H9 (cell line): Measurements from ENCODE around the gene CTNNA1. TPM values are rescaled to one million over a fixed set of nuclear protein-coding genes. Genes with fewer than 3 reads are reported as not detected.

ENCODE experiments used
- DNase-seq: peaks from one replicate; pipeline ENCODE4 v3.0.0-alpha.2; 2017
- H2AFZ ChIP-seq: one replicate; pipeline ENCODE4 v1.6.1; 2013; ENCODE audit warnings: mild to moderate bottlenecking, low read length, control low read depth, moderate library complexity
- H2AK5ac ChIP-seq: 2 replicates; pipeline ENCODE4 v1.6.1; 2013; ENCODE audit warnings: low read length, control low read depth, mixed read lengths; ENCODE audit not compliant: insufficient read length
- H2BK120ac ChIP-seq: one replicate; pipeline ENCODE4 v1.6.1; 2013; ENCODE audit warnings: low read depth, mild to moderate bottlenecking, low read length, control low read depth, inconsistent platforms; ENCODE audit not compliant: poor library complexity, severe bottlenecking
- H2BK12ac ChIP-seq: 2 replicates; pipeline ENCODE4 v1.6.1; 2013; ENCODE audit warnings: low read length, control low read depth, mixed read lengths, low read depth; ENCODE audit not compliant: insufficient read length
- H2BK15ac ChIP-seq: 2 replicates; pipeline ENCODE4 v1.6.1; 2013; ENCODE audit warnings: low read depth, low read length, control low read depth
- H2BK20ac ChIP-seq: one replicate; pipeline ENCODE4 v1.6.1; 2013; ENCODE audit warnings: low read depth, mild to moderate bottlenecking, low read length, control low read depth, inconsistent platforms; ENCODE audit not compliant: poor library complexity, severe bottlenecking
- H2BK5ac ChIP-seq: 2 replicates; pipeline ENCODE4 v1.6.1; 2013; ENCODE audit warnings: low read length, control low read depth, mixed read lengths; ENCODE audit not compliant: insufficient read length
- H3K14ac ChIP-seq: 2 replicates; pipeline ENCODE4 v1.6.1; 2013; ENCODE audit warnings: low read length, control low read depth; ENCODE audit not compliant: insufficient read depth
- H3K18ac ChIP-seq: 2 replicates; pipeline ENCODE4 v1.6.1; 2013; ENCODE audit warnings: low read depth, mild to moderate bottlenecking, mixed read lengths, low read length, control low read depth; ENCODE audit not compliant: insufficient read length
- H3K23ac ChIP-seq: 2 replicates; pipeline ENCODE4 v1.6.1; 2013; ENCODE audit warnings: low read length, control low read depth, mixed read lengths, low read depth; ENCODE audit not compliant: insufficient read length
- H3K23me2 ChIP-seq: 2 replicates; pipeline ENCODE4 v1.6.1; 2013; ENCODE audit warnings: low read depth, mild to moderate bottlenecking, mixed read lengths, low read length, control low read depth; ENCODE audit not compliant: insufficient read length, poor library complexity, severe bottlenecking
- H3K27ac ChIP-seq: 2 replicates; pipeline ENCODE4 v1.5.1; 2013; ENCODE audit warnings: low read length, control low read depth, mixed read lengths, low read depth; ENCODE audit not compliant: insufficient read length
- H3K27me3 ChIP-seq: 2 replicates; pipeline ENCODE4 v1.6.1; 2013; ENCODE audit warnings: low read length, control low read depth, inconsistent platforms; ENCODE audit not compliant: insufficient read depth
- H3K4ac ChIP-seq: 2 replicates; pipeline ENCODE4 v1.6.1; 2013; ENCODE audit warnings: low read depth, mild to moderate bottlenecking, control low read depth, inconsistent platforms, low read length, moderate library complexity
- H3K4me1 ChIP-seq: 2 replicates; pipeline ENCODE4 v1.6.1; 2013; ENCODE audit warnings: low read length, control low read depth, inconsistent platforms; ENCODE audit not compliant: insufficient read depth
- H3K4me2 ChIP-seq: 2 replicates; pipeline ENCODE4 v1.6.1; 2013; ENCODE audit warnings: low read length, control low read depth, mixed read lengths; ENCODE audit not compliant: insufficient read length, insufficient read depth
- H3K56ac ChIP-seq: 2 replicates; pipeline ENCODE4 v1.6.1; 2013; ENCODE audit warnings: low read depth, mild to moderate bottlenecking, mixed read lengths, low read length, control low read depth; ENCODE audit not compliant: insufficient read length
- H3K79me1 ChIP-seq: 2 replicates; pipeline ENCODE4 v1.6.1; 2013; ENCODE audit warnings: low read depth, mild to moderate bottlenecking, moderate library complexity, low read length, control low read depth, inconsistent platforms; ENCODE audit not compliant: insufficient read depth, poor library complexity, severe bottlenecking
- H3K79me2 ChIP-seq: 2 replicates; pipeline ENCODE4 v1.6.1; 2013; ENCODE audit warnings: low read length, control low read depth, inconsistent platforms; ENCODE audit not compliant: insufficient read depth
- H3K9ac ChIP-seq: 2 replicates; pipeline ENCODE4 v1.6.1; 2013; ENCODE audit warnings: low read length, control low read depth, mixed read lengths; ENCODE audit not compliant: insufficient read length; ENCODE audit errors: extremely low read depth
- H3K9me3 ChIP-seq: one replicate; pipeline ENCODE4 v1.6.1; 2013; ENCODE audit warnings: low read depth, low read length, inconsistent platforms; ENCODE audit not compliant: control insufficient read depth
- H3T11ph ChIP-seq: one replicate; pipeline ENCODE4 v1.6.1; 2013; ENCODE audit warnings: mild to moderate bottlenecking, low read length, control low read depth, inconsistent platforms
- H4K20me1 ChIP-seq: one replicate; pipeline ENCODE4 v1.6.1; 2013; ENCODE audit not compliant: control insufficient read depth, insufficient read length, insufficient read depth
- H4K5ac ChIP-seq: 2 replicates; pipeline ENCODE4 v1.6.1; 2013; ENCODE audit warnings: low read depth, mild to moderate bottlenecking, mixed read lengths, low read length, control low read depth; ENCODE audit not compliant: insufficient read length
- H4K8ac ChIP-seq: replicated peaks from 2 replicates; pipeline ENCODE4 v1.6.1; 2013; ENCODE audit warnings: low read length, control low read depth, mixed read lengths, low read depth; ENCODE audit not compliant: insufficient read length
- H4K91ac ChIP-seq: 2 replicates; pipeline ENCODE4 v1.6.1; 2013; ENCODE audit warnings: low read depth, mild to moderate bottlenecking, moderate library complexity, mixed read lengths, low read length, control low read depth; ENCODE audit not compliant: insufficient read length
- H3K27ac Mint-ChIP-seq, 3 experiments: 2 replicates in 2 of 3; 3 replicates in 1 of 3; pipeline ENCODE4 v1.8.0; 2020 to 2021; ENCODE audit warnings: mixed read lengths in 3 of 3, mild to moderate bottlenecking in 1 of 3, moderate library complexity in 1 of 3
- H3K27me3 Mint-ChIP-seq: 2 replicates; pipeline ENCODE4 v1.8.0; 2021; ENCODE audit warnings: low read depth, mild to moderate bottlenecking, moderate library complexity, mixed read lengths
- H3K36me3 Mint-ChIP-seq, 3 experiments: 2 replicates in 2 of 3; 3 replicates in 1 of 3; pipeline ENCODE4 v1.8.0; 2020 to 2021; ENCODE audit warnings: low read depth in 3 of 3, mixed read lengths in 3 of 3; ENCODE audit not compliant: insufficient read depth in 1 of 3
- H3K4me1 Mint-ChIP-seq, 2 experiments: 2 replicates each; pipeline ENCODE4 v1.8.0; 2020; ENCODE audit warnings: mixed read lengths in 2 of 2
- H3K4me3 Mint-ChIP-seq, 2 experiments: 2 replicates in 1 of 2; 3 replicates in 1 of 2; pipeline ENCODE4 v1.8.0; 2020 to 2021; ENCODE audit warnings: mild to moderate bottlenecking in 2 of 2, mixed read lengths in 2 of 2, moderate library complexity in 1 of 2
- H3K9me3 Mint-ChIP-seq, 2 experiments: 2 replicates in 1 of 2; 3 replicates in 1 of 2; pipeline ENCODE4 v1.8.0; 2020; ENCODE audit warnings: mild to moderate bottlenecking in 2 of 2, mixed read lengths in 2 of 2, moderate library complexity in 1 of 2
- CTCF ChIP-seq: fragments of 200-600 bp; sonication (generic); conservative IDR thresholded peaks from 3 replicates; pipeline ENCODE4 v1.8.0; 2021; ENCODE audit warnings: antibody characterized with exemption, mild to moderate bottlenecking
- WGBS: extraction: QIAGEN DNeasy Blood & Tissue Kit; methylation state at CpG from one replicate; pipeline ENCODE4 v1.1.7; 2013; ENCODE audit warnings: missing lambda C conversion rate, low lambda C conversion rate, mixed read lengths; ENCODE audit not compliant: insufficient read length; ENCODE audit errors: extremely low coverage; 5-methylcytosine and 5-hydroxymethylcytosine counted together
- total RNA-seq: library from RNA; stranded (reverse); gene quantifications from 2 replicates; pipeline ENCODE4 v1.2.1, GENCODE V29; 2021

Gene CTNNA1
- total RNA-seq, 1 experiment from 2014 or later, result 354 TPM

- Histone ChIP-seq H3K27ac (no peak overlapping the region), H3K23ac (no peak overlapping the region), H3K27me3 (no peaks in the 10 kb centered on the region), H3K14ac (peak overlapping the region; percentile 41; the same call in 1 of the 2 replicates), H3K79me1 (no peaks in the 10 kb centered on the region), H3K4me1 (no peaks in the 10 kb centered on the region), H3K18ac (no peak overlapping the region), H2BK5ac (no peak overlapping the region), H2BK15ac (no peak overlapping the region), H3K4ac (no peak overlapping the region), H2AK5ac (no peak overlapping the region), H4K20me1 (no peaks in the 10 kb centered on the region), H2BK20ac (no peak overlapping the region), H3T11ph (no peak overlapping the region), H2BK120ac (no peak overlapping the region), H3K9me3 (no peaks in the 10 kb centered on the region), H3K23me2 (no peaks in the 10 kb centered on the region), H2BK12ac (no peak overlapping the region), H4K8ac (no peak overlapping the region), H2AFZ (no peak overlapping the region), H3K4me2 (no peak overlapping the region), H4K5ac (no peak overlapping the region), H3K79me2 (no peaks in the 10 kb centered on the region), H3K9ac (no peak overlapping the region), H3K56ac (no peak overlapping the region), H4K91ac (no peak overlapping the region)
- Mint-ChIP-seq H3K27ac (peak overlapping the region; percentile 33 to 90 (median 84); a peak in 4 of 7 replicates), H3K27me3 (peaks cover 3% of the 10 kb centered on the region; the same call in 1 of the 2 replicates), H3K9me3 (no peaks in the 10 kb centered on the region), H3K36me3 (peaks cover 0 to 1% (median 0%) of the 10 kb centered on the region in 3 experiments; a peak in 1 of 7 replicates), H3K4me3 (no peak overlapping the region), H3K4me1 (peaks cover 36 to 49% of the 10 kb centered on the region in 2 experiments)
- TF ChIP-seq CTCF, result no peak
- no peak for DNase-seq
- no CpG with 5 or more reads among the region's 6 CpGs for WGBS
These were observed 190.5 kb downstream of the CTNNA1 start for GRCh38 chr5:138943599-138944173.
